Measurements from ENCODE around the gene OR6S1.
A peak's percentile ranks its signal among the peaks of the same experiment; 100 is the strongest.
"Not testable (repeated sequence)": the region's sequence is repeated elsewhere in the genome, so short reads cannot be mapped to it uniquely, and the experiment has no call there.

Gene OR6S1

GRCh38 chr14:20630340-20631022 is 11.0 kb downstream of the OR6S1 start:
- peak; percentile 77 for DNase-seq

DNA sequence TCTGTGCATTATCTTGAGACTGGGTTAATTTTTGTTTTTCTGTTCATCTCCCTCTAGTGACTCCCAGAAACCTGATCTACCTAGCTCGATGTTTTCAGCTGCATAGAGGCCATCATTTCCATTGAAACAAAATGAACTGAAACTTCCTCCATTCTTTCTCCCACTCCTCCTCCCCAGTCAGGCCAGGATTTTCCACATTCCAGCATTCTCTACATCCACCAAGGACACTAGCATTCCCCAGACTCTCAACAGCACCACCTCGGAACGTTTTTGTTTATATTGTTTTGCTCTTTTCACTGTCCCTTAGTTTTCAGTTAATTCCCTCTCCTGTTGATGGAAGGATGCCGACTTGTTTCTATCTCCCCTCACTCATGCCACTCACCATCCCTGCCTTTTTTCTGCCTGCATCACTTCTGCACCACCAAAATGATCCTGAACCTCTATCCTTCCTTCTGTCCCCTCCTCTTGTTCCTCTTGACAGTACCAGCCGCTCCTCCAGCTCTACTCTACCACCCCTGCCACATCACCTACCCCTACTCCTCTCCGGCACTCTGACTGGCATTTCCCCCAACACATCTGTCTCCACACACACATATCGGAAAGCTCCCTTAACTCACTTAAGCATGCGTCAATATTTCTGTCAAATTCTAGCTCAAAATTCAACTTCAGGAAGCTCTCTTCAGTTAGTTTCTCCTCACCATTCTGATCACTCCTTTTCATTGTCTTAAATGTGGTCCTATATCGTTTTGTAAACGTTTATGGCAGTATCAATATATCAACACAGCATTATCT is 13.2 kb downstream of the OR6S1 start:
- DNase-seq, result no peak

DNA sequence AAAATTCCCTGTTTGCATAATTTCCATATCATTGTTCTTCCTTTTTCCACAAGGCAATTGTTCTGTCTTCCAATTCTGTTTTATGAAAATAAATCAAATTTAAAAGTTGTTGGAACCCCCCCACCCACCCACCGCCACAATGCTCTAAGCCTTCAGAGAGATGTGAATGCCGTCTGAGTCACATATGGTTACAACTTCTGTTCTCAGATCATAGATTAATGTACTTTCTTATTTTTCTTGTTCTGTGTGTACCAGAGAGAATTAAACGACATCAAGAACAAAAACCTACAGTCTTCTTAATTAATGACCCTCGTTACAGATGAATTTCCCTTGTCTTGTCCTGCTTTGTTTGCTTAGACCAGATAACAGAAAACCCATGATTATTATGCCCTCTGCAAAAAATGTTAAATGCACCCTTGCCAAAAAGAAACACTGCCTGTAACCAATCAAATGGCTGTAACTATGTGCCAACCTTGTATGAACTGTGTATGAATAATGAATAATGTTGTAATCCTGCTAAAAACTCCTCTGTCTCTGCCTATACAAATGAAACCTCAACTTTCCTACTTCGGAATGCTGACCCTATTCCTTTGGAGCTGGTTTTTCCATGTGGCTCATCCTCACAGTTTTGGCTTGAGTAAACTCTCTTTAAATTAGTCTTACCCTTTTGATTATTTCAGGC is 14.0 kb downstream of the OR6S1 start:
- DNase-seq, result no peak

DNA sequence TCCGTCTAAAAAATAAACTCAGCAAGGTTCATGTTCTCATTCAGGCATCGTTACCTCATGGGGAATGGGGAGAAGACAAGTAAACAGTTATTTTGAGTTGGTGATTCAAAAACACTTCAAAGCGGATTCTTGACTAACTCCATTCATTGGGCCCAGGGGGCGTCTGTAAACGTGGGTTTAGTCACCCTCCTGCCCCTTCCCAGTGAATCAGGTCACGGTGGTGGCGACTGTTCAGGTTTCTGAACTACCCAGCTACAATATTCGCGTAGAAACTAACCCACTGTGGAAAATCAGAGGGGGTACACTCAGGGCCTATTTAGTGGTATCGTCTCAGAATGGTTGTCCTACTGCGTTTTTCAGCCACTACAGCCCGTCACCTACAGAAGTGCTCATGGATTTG is 15.2 kb downstream of the OR6S1 start:
- DNase-seq, result no peak

- peak; percentile 74 for DNase-seq
Measured at GRCh38 chr14:20624495-20625070, 16.9 kb downstream of the OR6S1 start.

- DNase-seq, result no peak
Measured at GRCh38 chr14:20623798-20624197, 17.7 kb downstream of the OR6S1 start.

- no peak for DNase-seq
Measured at GRCh38 chr14:20622816-20623291, 18.6 kb downstream of the OR6S1 start.

DNA sequence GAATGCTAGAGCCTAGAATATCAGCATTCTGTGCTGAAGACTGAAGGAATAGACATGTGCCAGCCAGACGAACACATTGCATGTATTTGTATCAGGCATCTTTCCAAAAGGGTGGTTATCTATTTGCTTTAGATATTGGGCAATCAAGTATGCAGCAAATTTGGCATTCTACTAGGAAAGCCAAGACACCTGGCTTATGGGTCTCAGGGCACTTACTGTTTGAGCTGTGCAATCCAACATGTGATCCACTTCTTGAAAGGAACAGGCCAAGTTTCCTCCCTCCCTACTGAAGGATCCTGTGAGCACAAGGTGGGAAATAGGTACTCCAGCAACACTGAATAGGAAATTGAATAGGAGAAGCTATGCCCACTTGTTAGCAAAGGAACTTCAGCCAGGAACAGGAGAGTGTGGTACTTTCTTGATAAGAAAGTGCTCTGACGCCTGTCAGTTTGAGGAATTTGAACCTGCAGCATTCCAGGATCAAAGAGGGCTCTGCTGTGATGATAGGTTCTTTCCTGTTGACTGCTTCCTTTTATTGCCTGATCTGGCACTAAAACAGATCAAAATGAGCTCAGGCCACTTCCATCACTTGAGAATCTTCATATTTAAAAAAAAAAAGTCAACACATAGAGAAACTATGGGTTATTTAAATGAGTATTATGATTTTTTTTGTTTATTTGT is 20.6 kb downstream of the OR6S1 start:
- no peak for DNase-seq

- DNase-seq, result not testable (repeated sequence)
Measured at GRCh38 chr14:20619688-20620087, 21.8 kb downstream of the OR6S1 start.

GRCh38 chr14:20618271-20618749 is 23.2 kb downstream of the OR6S1 start:
- no peak for DNase-seq

DNA sequence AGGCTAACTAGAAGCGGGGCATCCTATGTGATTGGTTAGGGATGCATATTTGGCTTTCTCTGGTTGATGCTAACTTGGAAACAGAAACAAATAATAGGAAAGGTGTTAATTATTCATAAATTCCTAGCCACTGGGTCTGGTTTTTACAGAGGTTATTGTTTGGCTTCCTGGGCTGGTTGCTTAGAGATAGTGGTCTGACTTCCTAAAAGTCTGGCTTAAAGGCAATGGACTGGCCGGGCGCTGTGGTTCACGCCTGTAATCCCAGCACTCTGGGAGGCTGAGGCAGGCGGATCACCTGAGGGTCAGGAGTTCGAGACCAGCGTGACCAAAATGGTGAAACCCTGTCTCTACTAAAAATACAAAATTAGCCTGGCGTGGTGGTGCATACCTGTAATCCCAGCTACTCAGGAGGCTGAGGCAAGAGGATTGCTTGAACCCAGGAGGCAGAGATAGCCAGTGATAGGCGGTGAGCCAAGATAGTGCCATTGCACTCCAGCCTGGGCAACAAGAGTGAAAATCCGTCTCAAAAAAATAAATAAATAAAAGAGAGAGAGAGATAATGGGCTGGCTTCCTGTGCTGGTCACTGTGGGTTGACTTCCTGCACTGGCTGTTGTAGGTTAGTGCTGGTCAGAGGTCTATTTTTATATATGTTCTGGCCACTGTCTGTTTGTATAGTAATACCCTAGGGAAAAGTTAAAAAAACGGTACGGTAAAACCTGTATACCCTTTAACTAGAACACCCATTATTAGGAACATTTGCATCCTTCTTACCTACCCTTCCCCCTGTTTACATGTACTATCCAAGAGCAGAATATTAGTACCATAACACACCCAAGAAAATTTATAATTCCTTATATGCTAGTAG is 24.1 kb downstream of the OR6S1 start:
- DNase-seq, result no peak

- no peak for DNase-seq
Measured at GRCh38 chr14:20615996-20616395, 25.5 kb downstream of the OR6S1 start.

DNA sequence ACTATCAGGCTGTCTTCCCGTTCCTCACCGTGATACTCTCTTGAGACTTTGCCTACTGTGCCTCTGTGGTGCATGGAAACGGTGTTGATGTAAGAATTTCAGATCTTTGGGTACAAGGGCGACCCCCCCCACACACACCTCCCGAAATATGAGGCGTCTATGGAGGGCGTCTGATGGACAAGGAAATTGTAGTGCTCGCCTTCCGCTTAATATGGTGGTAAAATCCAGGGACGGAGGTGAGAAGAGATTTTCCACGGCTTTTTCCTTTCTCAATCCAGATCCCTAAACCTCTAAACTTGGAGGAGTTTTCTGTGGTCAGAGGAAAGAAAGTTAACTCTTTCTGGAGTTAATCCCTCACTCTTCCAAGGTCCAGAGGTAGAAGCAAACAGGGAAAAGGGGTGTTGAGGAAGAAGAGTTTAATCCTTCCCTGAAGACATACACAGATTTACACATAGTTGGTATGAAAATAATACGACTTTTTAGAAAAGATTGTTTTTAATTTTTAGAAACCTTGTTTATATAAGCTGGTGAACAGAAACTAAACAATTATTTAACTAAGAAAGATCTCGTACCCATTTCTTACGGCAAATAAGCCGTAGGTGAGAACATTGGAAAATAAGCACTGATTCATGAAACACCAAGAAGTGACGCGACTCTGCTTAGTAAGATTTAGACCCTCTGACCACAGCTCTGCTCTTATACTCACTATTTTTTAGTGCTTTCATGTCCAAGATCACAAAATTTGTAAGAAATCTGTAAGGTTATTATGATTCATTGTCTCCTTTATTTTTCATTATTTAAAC is 27.3 kb downstream of the OR6S1 start:
- DNase-seq, result no peak

GRCh38 chr14:20613094-20614037 is 28.1 kb downstream of the OR6S1 start:
- peak; percentile 93 for DNase-seq

GRCh38 chr14:20612403-20612802 is 29.1 kb downstream of the OR6S1 start:
- no peak for DNase-seq

DNA sequence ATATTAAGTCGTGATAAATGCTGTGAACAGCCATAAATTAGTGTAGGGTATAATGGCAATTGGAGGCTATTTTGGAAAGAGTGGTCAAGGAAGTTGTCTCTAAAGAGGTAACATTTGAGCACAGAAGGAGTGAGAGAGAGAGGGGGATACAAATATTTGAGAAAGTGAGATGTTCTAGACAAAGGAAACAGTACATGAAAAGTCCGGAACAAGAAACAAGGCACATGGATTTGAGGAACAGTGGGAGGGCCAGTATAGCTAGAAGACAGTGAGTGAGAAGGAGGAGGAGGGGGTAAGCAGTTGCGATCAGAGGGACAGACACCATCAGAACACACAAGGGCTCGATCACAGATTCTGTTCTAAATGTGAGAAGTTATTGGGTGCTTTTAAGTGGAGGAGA is 30.2 kb downstream of the OR6S1 start:
- no peak for DNase-seq

DNA sequence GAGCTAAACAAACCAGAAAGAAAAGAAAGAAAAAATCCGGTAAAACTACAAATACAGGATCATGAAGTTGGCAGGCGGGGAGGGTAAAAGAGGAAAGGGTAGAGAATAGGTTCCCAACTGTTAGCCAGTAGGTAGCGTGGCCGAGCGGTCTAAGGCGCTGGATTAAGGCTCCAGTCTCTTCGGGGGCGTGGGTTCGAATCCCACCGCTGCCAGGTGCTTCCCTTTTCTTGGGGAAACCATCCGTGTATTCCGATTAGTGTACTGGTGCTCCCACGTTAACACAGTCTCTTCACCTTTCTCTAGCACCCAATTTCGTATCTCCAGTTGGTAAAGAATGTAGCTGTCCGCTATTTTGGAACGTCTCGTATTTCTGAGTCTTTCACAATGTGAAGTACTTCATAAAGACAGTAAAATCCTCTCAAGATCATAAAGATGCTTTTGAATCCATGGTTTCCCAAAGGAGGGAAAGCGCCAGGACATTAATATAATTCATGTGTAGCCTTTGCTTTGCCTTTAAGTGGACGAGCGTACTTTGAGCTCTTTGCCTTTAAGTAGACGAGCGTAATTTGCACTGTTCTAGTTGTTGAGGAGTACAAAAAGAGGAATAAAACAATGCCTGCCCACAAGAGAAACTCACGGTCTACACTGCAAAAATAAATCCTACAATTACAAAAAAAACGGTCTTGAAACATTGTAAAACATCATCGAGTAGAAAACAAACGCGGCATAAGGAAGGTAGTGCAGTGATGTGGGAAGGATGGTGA is 31.3 kb downstream of the OR6S1 start:
- DNase-seq, result peak; percentile 94

DNA sequence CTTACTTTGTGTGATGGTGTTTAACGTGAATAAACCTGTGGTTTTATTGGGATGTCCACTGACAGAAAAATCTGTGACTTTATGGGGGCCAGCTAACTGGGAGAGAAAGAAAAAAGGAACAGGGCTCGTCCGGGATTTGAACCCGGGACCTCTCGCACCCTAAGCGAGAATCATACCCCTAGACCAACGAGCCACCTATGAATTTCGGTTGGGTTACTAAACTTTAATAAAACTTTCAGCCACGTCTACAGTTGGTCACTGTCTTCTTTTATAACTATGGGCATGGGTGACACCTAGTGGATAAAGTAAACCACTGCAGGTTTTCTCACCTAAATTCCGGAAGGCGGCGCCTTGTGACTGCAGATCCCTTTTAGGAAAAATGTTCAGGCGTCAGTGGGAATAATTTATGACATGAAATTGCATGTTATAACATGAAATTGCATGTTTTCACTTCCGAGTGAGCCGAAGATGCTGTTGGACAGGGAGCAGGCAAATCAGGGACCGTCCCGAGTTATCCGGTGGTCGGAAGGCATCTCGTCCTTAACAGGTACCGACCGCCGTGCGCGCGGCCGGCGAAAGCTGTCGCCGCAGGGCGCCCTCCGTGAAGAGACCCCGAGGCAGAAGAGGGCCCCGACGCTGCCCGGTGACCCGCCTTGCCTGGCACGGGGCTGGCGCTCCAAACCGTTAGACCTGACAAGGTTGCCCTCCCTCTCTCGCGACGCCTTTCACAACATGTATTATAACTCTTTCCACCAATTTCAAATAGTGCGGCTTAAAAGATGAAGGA is 32.1 kb downstream of the OR6S1 start:
- peak; percentile 88 for DNase-seq

All from activated CD8-positive, alpha-beta memory T cell treated with anti-CD3 and anti-CD28 coated beads for 24 hours (primary cell).